Measurements from ENCODE around the gene PCCB.
"Not testable (repeated sequence)": the region's sequence is repeated elsewhere in the genome, so short reads cannot be mapped to it uniquely, and the experiment has no call there.

The PCCB gene

DNA sequence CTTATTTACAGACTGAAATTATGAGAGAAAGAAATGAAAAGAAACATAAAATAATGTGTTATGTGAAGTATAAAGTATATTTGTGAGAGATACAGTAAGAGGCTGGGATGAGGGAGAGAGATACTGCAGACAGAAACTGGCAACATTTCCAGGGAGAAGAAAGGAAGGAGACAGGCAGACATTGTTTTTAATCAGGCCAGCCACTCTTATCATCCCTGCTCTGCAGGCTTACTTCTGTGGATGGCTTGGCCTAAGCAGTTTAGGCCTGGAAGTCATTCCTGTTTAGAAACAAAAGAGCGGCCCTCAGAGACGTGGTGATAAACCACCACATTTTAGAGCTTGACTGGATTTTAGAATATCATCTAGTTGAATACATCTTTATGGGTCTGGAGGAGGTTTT, 12.4 kb downstream of the PCCB start:
- no peak for DNase-seq (ENCODE audit: low spot score)

DNA sequence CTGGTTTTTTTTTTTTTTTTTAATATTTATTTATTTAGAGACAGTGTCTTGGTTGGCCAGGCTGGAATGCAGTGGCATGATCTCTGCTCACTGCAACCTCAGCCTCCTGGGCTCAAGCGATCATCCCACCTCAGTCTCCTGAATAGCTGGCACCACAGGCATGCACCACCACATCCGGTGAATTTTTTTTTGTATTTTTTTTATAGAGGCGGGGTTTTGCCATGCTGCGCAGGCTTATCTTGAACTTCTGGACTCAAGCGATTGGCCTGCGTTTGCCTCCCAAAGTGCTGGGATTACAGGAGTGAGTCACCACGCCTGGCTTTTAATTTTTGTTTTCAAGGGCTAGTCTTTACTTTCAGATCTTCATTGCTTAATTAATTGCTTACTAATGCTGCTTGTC, 13.1 kb downstream of the PCCB start:
- no peak for DNase-seq (ENCODE audit: low spot score)

DNA sequence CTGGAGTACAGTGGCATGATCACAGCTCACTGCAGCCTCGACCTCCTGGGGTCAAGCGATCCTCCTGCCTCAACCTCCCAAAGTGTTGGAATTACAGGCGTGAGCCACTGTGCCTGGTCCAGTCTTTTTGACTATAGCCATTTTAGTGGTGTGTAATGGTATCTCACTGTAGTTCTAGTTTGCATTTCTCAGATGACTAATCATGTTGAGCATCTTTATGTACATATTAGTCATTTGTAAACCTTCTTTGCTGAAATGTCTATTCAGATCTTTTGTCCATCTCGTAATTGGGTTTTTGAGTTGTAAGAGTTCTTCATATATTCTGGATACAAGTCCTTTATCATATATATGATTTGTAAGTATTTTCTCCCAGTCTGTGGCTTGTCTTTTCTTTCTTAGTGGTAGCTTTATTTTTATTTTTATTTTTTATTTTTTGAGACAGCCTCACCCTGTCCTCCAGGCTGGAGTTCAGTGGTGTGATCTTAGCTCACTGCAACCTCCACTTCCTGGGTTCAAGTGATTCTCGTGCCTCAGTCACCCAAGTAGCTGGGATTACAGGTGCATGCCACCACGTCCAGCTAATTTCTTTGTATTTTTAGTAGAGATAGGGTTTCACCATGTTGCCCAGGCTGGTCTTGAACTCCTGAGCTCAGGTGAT, 16.5 kb downstream of the PCCB start:
- DNase-seq (ENCODE audit: low spot score) = not testable (repeated sequence)

DNA sequence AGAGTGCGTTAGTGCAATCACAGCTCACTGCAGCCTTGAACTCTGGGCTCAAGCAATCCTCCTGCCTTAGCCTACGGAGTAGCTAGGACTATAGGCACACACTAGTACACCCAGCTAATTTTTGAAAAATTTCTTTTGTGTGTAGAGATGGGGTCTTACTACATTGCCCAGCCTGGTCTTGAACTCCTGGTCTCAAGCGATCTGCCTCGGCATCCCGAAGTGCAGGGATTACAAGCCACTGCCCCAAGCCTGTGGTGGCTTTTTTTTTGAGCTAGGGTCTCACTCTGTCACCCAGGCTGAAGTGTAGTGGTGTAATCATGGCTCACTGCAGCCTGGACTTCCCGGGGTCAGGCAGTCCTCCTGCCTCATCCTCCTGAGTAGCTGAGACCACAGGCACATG, 17.1 kb downstream of the PCCB start:
- no peak for DNase-seq (ENCODE audit: low spot score)

DNA sequence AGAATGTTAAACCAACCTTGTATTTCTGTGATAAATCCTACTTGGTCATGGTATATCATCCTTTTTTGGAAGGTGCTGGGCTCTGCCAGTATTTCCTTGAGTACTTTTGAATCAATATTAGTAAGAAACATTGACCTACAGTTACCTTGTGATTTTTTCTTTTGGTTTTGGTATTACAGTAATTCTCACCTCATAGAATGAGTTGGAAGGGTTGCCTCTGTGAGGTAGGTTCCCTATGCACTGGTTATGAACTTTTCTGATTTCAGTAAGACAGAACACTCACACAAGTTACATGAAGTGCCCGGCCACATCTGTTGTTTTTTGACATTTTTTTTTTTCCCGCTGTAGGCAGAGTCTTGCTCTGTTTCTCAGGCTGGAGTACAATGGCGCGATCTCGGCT, 20.0 kb downstream of the PCCB start:
- DNase-seq (ENCODE audit: low spot score) = no peak

DNA sequence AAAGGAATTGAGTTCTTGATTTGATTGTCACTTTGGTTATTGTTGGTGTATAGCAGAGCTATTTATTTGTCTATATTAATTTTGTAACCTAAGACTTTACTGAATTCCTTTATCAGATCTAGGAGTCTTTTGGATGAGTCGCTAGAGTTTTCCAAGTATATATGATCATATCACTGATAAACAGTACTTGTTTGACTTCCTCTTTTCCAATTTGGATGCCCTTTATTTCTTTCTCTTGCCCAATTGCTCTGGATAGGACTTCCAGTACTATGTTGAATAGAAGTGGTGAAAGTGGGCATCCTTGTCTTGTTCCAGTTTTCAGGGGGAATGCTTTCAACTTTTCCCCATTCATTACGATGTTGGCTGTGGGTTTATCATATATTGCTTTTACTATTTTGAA, 21.5 kb downstream of the PCCB start:
- not testable (repeated sequence) for DNase-seq (ENCODE audit: low spot score)

DNA sequence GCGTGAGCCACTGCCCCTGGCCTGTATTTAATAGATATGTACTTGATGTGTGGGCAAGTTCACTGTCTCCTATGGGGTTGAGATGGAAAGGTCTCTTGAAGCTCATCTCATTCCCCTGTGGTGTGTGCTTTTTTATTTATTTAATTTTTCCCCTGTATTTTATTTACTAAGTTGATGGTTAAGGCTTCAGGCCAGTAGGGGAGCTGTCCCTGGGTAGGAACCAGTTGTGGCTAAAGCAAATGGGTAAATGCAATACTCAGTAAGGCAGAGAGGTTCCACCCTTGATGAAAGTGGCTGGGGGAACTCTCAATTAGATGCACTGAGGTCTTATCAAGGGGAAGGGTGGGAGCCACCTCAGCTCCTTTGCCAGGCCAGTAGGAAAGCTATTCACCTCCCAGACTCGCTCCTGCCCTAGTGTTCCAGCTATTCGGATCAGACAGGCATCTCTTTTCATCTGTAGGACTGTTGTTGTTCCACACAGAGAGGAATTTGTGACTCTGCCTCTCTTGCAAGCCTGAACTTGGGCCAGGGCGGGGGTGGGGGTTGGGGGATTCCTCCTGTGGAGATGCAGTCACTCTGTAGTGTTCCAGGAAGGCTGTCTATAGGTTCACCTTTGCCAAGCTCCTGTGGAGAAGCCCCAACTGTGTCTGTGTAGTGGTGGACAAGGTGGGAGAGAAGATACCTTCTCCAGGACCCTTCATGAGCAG, 26.1 kb downstream of the PCCB start:
- DNase-seq (ENCODE audit: low spot score) = no peak

DNA sequence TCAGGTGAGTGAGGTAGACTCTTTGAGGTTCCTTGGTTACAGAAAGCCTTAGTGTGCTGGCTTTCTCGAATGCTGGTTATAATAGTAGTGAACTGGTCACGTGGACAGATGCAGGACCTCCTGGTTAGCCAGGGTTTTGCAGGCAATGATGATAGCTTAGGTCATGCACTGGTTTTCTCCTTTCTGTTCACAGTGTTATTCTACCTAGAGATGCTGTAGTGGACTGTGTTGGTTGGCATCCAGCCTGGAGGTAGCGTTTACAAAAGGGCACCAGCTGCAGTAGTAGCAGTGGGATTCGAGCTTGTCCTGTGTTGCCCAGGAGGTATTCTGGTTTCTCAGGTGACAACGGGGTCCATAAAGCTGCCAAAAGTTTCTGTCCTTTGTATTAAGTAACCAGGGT, 27.0 kb downstream of the PCCB start:
- DNase-seq (ENCODE audit: low spot score) = no peak

DNA sequence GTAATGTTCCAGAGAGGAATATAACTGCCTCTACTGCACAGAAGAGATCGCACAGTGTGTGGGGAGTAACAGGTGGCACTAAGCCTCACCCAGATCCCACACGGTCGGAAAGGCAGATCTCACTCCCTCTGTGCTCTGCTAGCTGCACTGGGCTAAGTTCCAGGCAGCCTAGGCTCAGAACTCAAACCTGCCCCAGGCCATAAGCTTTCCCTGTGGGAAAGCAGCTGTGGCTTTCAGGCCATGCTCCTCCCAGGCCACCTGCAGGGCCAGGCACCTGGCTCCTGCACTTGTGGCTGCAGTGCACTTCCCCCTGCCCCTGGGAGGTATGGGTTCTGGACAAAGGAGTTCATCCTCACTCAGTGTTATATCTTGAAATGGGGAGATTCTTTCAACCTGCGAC, 27.5 kb downstream of the PCCB start:
- DNase-seq (ENCODE audit: low spot score) = no peak

DNA sequence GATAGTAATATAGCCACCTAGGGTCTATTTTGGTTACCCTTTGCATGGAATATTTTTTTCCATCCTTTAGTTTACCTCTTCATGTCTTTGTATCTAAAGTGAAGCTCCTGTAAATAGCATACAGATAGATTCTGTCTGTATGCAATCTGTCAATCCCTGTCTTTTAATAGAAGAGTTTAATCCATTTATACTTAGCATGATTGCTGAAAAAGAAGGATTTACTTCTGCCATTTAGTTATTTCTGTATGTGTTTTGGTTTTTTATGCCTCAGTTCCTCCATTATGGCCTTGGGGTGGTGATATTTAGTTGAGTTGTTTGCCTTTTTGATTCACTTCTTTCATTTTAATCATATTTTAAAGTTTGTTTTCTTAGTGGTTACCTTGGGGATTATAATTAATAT, 29.0 kb downstream of the PCCB start:
- DNase-seq (ENCODE audit: low spot score) = no peak

DNA sequence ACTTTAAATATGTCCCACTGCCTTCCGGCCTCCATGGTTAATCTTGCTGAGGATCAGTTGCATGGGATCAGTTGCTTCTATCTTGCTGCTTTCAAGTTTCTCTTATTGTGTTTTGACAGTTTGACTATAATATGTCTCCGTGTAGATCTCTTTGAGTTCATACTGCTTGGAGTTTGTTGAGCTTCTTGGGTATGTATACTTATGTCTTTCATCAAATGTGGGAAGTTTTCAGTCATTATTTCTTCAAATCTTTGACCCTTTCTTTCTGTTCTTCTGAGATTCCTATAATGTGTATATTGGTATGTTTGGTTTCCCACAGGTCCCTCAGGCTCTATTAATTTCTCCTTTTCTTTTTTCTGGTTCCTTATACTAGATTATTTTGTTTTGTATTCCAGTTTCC, 30.8 kb downstream of the PCCB start:
- DNase-seq (ENCODE audit: low spot score) = no peak

DNA sequence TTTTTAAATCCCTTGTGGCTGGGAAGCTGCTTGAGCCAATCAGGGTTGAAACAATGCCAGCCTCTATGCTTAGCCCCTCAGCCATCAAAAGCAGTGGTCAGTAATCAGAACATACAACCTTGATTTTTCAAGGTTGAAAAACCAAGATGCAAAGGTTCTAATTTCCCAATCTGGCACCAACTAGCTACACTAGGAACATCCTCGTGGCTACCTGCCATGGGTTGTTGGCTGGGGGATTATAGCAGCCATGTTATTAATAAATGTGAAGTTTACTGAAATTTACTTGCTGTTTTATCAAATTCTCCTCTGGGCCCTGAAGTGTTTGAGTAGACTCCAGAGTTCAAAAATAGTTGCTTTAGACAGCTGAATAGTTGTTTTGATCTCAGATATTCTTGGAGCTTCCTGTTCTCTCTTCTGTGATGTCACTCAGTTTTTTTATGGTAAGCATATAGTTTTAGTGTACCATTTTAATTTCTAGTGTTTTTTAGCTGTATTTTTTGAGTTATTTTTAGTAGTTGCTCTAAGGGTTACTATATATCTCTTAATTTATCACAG, 31.9 kb downstream of the PCCB start:
- DNase-seq (ENCODE audit: low spot score) = no peak

DNA sequence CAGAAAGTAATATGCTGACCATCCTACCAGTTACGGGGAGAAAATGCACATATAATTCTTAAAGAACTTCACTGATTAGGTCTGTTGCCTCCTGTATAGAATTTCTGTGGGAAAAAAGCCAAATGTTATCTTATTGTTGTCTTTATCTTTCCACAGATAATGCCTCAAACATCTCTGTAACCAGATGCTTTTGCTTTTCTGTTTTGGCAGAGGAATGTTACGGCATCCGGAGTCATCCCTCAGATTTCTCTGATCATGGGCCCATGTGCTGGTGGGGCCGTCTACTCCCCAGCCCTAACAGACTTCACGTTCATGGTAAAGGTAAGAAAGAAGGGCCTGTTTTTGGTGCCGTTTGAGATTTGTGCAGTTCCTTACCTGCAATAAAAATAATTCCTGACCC, 33.5 kb downstream of the PCCB start:
- DNase-seq (ENCODE audit: low spot score) = no peak

DNA sequence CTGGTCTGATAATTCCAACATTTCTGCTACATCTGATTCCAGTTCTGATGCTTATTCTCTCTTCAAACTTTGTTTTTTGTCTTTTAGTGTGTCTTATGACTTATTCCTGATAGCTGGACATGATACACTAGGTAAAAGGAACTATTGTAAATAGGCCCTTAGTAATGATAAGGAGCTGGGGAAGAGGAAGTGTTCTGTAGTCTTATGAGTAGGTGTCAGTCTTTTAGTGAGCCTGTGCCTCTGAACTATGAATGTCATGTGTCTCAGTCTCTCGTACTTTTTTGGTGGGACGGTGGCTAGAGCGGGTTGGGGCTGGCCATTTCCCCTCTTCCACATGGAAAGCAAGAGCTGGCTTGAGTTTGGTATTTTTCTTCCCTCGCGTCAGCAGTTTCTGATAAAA, 41.2 kb downstream of the PCCB start:
- no peak for DNase-seq (ENCODE audit: low spot score)

DNA sequence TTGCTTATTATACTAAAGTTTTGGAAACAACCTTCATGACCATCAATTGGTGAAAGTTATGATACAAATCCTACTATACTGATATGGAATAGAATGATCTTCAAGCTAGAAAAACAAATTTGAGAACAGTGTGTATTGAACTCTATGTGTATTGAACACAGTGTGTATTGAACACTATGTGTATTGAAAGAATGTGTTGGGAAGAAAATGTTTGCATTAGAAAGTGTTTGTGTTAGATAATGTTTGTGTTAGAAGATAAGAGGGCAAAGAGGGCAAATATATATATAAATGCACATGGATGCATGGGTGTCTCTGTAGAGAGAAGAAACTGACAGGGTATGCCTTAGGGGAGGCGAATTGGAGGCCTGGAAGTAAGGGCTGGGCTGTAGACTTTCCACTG, 42.4 kb downstream of the PCCB start:
- peak; percentile 17 for DNase-seq (ENCODE audit: low spot score)

DNA sequence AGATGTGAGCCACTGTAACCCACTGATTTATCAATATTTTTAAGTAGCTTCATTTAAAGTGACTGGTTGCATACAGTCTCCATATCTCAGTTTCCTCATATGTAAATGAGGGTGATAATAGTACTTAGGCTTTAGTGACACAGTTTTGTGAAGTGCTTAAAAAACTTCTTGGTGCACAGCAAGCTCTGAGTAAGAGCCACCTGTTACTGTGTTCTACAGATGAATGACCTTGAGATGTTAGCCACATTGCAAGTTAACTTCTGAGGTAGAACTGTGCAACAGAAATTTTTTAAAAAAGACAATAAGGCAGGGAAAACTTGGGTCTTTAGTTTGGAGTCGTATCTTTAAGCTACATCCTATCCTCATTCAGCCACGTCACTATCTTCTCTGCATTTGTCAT, 43.1 kb downstream of the PCCB start:
- DNase-seq (ENCODE audit: low spot score) = no peak

DNA sequence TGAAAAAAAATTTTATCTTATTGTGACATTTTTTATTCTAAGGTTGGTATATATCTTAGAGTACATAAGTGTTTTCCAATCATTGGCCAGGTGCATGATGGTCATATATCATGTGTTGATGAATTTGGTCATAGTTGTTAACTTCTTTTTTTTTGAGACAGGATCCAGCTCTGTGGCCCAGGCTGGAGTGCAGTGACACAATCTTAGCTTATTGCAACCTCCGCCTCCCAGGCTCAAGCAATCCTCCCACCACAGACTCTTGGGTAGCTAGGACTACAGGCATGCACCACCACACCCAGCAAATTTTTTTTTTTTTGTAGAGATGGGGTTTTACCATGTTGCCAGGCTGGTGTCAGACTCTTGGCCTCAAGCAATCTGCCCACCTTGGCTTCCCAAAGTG, 44.0 kb downstream of the PCCB start:
- no peak for DNase-seq (ENCODE audit: low spot score)

DNA sequence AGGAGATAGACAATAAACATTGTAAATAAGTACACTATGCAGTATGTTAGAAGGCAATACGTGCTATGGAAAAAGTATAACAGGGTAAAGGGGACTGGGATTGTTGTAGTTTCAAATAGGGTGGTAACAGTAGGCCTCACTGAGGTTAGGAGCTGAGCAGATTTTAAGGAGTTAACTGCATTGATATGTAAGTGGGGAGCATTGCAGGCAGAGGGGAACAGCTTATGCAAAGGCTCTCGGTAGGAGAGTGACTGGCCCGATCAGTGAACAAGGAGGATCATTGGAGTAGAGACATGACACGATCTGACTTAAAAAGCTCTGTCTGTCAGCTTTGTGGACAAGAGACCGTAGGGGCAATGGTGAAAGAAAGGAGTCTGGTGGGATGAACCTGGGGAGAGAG, 46.8 kb downstream of the PCCB start:
- no peak for DNase-seq (ENCODE audit: low spot score)

DNA sequence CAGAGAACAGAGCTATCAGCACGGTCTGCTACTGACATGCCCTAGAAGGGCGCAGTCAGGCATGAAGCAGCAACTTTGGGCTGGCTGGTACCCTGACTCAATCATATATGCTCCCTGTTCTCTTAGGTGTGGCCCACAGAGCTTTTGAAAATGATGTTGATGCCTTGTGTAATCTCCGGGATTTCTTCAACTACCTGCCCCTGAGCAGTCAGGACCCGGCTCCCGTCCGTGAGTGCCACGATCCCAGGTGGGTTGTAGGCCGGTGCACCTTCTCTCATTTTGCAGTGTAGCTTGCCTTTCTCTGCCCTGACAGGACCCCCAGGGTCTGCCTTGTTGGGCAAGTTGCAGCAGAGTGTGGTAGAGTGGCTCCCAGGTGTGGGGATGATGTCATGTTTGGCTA, 47.7 kb downstream of the PCCB start:
- no peak for DNase-seq (ENCODE audit: low spot score)

DNA sequence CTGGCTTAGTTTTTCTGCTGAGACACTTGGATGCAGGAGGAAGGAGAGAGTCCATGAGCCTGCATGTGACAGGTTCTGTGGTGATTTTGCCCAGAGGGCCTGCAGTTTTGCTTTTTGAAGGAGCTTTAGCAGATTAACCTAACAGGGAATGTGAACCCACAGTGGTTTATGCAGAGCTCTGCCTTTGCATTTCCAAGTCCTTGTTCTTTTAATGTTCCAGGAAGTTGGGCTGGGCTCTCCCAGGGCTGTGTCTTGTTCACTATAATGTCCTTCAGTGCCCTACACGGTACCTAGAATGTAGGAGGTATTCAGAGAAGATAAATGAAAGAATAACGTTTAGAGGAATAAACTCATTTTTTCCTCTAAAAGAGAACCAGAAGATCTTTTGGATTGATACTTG, 50.3 kb downstream of the PCCB start:
- DNase-seq (ENCODE audit: low spot score) = no peak

DNA sequence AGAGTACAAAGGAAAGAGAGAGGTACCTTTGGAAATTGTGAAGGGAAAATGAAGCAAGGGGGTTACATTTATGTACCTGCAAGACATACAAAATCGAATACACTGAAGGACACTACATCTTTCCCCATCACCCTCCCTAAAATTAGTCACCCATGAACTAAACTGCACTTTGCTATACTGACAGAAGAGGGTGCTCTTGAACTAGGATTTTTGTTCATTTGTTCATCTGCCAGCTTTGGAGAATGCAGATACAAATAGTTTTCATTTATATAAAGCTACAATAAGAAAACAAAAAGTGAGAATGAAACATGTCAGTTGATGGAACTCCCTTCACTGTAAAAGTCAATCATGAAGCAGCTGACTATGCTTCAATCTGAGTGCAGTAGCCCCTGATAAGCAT, 55.7 kb downstream of the PCCB start:
- no peak for DNase-seq (ENCODE audit: low spot score)

DNA sequence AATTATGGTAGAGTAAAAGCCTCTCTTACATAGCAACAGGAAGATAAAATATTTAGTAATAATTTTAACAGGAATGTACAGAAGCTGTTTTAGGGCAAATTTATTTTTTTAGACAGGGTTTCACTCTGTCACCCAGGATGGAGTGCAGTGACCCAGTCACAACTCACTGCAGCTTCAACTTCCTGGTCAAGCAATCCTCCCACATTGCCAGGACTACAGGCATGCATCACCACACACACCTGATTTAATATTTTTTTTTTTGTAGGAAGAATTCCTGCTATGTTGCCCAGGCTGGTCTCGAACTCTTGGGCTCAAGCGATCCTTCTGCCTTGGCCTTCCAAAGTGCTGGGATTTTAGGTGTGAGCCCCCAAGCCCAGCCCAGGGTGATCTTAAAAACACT, 61.1 kb downstream of the PCCB start:
- DNase-seq (ENCODE audit: low spot score) = no peak

DNA sequence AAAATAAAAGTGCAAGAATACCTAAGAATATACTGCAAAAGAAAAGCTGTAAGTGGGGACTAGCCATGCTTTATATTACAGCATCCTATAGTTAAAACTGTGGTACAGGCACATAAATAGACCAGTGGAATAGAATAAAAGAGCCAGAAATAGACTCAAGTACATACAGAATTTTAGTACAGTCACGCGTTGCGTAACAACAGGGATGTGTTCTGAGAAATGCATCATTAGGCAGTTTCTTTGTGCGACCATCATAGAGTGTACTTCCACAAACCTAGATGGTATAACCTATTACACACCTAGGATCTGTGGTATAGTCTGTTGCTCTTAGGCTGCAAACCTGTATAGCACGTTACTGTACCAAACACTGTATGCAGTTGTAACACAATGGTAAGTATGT, 61.8 kb downstream of the PCCB start:
- DNase-seq (ENCODE audit: low spot score) = no peak

DNA sequence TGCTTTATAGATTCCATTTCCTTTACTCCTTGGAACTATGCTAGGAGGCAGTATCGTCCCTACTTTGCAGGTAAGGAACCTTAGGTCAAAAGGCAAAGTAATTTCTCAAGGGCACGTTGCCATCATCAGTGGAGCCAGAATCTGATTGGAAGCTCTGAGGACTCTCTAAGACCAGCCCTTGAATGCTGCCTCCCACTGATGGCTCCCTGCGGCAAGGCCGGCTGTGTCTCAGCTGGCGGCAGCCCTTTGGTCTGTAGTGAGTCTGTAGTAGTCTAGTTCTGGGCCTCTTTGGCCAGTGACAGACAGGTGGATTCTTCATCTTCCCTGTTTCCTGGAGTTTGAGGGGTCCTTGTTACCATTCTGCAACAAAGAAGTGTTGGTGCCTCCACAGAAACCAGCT, 76.2 kb downstream of the PCCB start:
- DNase-seq (ENCODE audit: low spot score) = no peak
